Brain microvascular endothelial cell (primary cell): ENCODE data around the gene C1orf226.

Source experiments
- DNase-seq: peaks from one replicate; pipeline ENCODE4 v3.0.0-alpha.2; 2020
- H3K27ac ChIP-seq: fragments of 250-450 bp; sonication (Bioruptor Pico); 2 replicates; pipeline ENCODE4 v1.5.1; 2020; ENCODE audit warnings: mild to moderate bottlenecking, moderate library complexity
- H3K27me3 ChIP-seq: fragments of 250-450 bp; sonication (Bioruptor Pico); replicated peaks from 2 replicates; pipeline ENCODE4 v1.5.1; 2020; ENCODE audit warnings: mild to moderate bottlenecking
- H3K36me3 ChIP-seq: fragments of 250-450 bp; sonication (Bioruptor Pico); replicated peaks from 2 replicates; pipeline ENCODE4 v1.5.1; 2020; ENCODE audit warnings: mild to moderate bottlenecking
- H3K4me3 ChIP-seq: 2 replicates; pipeline ENCODE4 v1.5.1; 2011; ENCODE audit warnings: low read depth, mild to moderate bottlenecking, control low read depth, low read length, moderate library complexity
- in situ Hi-C: cut with HindIII; loops from 2 replicates; pipeline ENCODE4 v1.10.0; 2017; ENCODE audit warnings: low sequenced_read_pairs, low pct_ligation_motif_present
- TF ChIP-seq, protein P1 (sequence below): IDR thresholded peaks from 2 replicates; pipeline ENCODE4 v1.5.1; 2011; ENCODE audit warnings: low read depth, mild to moderate bottlenecking, moderate library complexity, low read length, control low read depth, inconsistent platforms; ENCODE audit errors: missing control alignments

The C1orf226 gene

DNA sequence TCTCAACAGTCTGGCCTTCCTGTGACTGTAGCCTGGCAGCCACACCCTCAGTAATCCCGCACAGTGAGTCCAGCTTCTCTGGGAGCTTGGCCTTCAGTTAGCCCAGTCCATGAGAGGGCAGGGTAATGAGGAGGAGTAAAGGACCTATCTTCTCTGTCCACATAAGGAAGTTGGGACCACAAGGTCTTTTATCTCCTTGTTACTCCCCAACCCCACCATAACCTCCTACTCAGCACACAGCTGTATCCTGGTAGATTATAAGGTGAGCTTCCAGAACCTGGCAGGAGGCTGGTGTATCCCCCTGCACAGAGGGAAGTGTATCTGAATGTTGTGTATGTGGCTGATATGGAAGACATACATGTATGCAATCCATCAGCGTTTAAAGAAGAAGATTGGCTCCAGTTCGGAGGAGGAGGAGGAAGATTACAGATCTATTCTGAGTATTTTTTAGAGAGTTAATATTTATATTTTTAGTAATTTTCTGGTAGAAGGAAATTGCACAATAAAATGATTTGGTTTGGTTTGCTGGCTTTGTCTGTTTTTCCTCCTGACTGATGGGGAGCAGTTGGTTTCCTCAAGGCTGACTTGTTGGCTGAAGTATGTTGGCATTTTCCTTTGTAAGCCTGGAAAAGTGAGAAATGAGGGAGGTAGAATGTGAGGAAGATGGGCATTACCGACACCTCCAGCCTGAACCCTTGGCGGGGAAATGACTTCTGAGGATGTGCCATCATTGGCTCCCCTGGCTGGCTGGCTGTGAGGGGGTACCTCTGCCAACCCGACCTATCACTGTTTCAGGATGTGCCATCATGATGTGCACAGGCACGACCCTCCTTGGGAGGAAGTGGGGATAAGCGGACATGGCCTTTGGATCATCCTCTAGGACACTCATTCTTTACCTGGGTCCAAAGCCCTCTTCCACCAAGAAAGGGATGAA is 5.0 kb downstream of the C1orf226 start:
- no peak for DNase-seq
- H3K36me3 ChIP-seq, result no peaks in the 10 kb centered on the region
- no peak overlapping the region for H3K4me3 ChIP-seq
- TF ChIP-seq, protein P1, sequence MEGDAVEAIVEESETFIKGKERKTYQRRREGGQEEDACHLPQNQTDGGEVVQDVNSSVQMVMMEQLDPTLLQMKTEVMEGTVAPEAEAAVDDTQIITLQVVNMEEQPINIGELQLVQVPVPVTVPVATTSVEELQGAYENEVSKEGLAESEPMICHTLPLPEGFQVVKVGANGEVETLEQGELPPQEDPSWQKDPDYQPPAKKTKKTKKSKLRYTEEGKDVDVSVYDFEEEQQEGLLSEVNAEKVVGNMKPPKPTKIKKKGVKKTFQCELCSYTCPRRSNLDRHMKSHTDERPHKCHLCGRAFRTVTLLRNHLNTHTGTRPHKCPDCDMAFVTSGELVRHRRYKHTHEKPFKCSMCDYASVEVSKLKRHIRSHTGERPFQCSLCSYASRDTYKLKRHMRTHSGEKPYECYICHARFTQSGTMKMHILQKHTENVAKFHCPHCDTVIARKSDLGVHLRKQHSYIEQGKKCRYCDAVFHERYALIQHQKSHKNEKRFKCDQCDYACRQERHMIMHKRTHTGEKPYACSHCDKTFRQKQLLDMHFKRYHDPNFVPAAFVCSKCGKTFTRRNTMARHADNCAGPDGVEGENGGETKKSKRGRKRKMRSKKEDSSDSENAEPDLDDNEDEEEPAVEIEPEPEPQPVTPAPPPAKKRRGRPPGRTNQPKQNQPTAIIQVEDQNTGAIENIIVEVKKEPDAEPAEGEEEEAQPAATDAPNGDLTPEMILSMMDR, result no peak
- H3K27ac ChIP-seq, result no peak overlapping the region
- H3K27me3 ChIP-seq, result no peaks in the 10 kb centered on the region
- in situ Hi-C loops, result no loop called here

DNA sequence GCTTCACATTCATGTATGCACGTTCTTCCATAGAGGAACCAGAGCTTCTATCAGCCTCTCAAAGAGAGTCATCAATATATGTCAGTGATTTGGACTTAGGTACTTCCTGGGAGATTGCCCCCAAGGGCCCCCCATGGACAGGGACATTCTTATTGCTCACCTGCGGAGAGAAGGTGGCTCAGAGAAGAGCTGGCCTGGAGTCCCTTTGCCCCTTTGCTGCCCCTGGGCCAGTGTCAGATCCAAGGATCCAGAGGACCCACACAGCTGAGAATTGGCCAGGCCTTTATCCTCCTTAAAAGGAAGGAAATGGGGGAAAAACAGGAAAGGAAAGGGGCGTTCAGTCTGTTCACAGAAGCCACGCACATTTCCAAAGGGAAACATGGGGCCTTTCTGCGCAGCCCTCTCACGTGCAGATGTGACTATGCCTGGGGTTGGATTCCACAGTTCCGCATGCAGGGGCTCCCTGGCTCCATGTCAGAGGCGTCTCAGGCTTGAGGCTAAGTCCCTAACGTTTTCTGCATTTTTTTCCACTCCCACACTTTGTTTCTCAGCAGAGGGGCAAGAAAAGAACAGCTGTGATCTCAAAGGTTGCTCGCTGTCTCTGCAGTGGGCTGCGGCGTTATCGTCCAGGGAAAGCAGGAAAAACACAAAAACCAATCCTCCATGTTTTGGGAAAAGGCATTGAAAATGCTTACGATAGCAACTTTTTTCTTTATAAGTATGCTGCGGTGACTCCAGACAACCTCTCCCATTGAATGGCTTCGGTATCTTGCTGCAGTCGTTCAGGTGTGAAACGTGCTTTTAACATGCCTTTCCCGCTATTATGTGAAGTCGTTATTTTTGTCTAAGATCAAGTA is 5.9 kb downstream of the C1orf226 start:
- H3K27ac ChIP-seq, result no peak overlapping the region
- no peak for DNase-seq
- in situ Hi-C loops, result no loop called here
- TF ChIP-seq, protein P1, result no peak
- no peaks in the 10 kb centered on the region for H3K27me3 ChIP-seq
- no peak overlapping the region for H3K4me3 ChIP-seq
- no peaks in the 10 kb centered on the region for H3K36me3 ChIP-seq

DNA sequence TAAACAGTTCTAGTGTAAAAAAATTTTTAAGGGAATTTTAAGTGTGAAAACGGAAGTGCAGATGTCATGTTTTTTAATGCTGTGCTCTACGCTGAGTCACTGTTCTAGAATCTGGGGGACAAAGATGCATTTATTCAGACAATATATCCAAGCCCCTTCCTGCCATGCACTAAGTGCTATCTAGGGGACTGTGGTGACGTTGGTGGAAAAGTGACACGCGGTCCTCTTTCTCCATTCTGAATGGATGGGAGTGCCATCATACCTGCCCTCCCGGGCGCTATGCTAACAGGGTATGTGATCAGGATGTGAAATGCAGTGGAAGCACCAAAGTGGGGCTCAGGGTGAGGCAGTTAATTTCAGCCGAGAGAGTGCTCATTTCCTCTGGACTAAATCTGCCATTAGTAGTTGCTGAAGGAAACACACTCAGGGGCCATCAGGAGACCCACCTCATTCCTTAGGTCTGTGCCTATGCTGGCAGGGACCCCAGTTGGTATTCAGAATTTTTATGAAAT is 6.6 kb downstream of the C1orf226 start:
- no peaks in the 10 kb centered on the region for H3K36me3 ChIP-seq
- TF ChIP-seq, protein P1, result no peak
- in situ Hi-C loops, result no loop called here
- DNase-seq, result no peak
- no peaks in the 10 kb centered on the region for H3K27me3 ChIP-seq
- H3K27ac ChIP-seq, result no peak overlapping the region
- no peak overlapping the region for H3K4me3 ChIP-seq

DNA sequence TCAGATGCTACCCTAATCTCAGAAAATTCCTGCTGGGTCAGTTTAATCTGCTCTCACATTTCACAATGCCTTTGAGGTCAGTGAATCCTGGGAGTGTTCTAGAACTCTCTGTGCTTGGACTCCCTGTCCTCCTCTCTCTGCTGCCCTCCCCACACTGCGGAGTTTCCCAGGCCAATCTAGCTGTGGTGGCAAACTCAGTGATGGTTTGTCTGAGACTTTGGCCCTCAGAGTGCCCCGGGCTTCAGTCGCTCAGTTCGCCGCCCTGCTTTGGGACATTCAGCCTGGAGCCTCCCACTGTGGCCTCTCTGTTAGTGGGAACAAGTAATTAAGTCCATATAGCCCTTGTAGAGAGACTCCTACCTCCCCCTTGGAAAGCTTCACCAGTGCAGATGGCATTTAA is 7.1 kb downstream of the C1orf226 start:
- Histone ChIP-seq H3K4me3 (no peak overlapping the region), H3K27ac (no peak overlapping the region), H3K36me3 (no peaks in the 10 kb centered on the region), H3K27me3 (no peaks in the 10 kb centered on the region)
- TF ChIP-seq, protein P1, result no peak
- in situ Hi-C loops, result no loop called here
- no peak for DNase-seq

DNA sequence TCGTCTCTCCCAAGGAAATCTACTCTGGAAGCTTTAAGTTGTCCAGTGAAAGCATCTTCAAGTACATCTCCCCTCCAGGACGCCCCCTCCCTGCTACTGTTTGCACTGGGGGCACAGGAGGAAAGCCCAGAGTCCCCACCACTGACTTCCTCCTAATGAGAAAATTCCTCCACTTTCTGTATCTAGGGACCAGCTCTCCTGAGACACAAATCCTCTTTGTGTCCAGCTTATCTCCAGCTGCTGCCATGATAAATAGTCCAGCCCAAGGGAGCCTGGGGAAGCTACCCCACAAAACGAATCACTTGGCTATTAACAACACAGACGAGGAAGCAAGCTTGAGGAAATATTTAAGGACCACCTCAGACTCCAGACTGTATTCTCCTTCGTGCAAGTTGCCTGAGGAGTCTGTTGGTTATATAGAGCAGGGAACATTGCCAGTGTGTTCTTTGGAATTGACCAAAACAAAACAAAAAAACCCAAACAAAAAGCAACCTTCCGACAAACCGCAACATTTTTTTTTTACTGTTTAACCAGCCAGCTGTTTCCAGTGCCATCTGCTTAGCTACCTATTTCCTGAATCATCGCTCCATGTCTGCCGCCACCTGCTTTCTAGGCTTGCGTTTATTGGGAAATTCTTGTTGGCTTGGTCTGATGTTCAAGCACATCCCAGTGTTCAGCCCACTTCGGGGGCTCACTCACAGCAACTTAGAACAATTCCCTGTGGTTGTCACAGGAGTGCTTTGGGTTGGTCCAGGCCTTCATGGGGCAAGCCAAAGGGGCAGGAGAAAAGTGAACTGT is 7.7 kb downstream of the C1orf226 start:
- no peak overlapping the region for H3K4me3 ChIP-seq
- no peak overlapping the region for H3K27ac ChIP-seq
- TF ChIP-seq, protein P1, result no peak
- no peaks in the 10 kb centered on the region for H3K27me3 ChIP-seq
- H3K36me3 ChIP-seq, result no peaks in the 10 kb centered on the region
- DNase-seq, result no peak
- in situ Hi-C loops, result no loop called here
